CD14-positive monocyte (primary cell): ENCODE measurements around the gene GLYATL1. TPM values are rescaled to one million over a fixed set of nuclear protein-coding genes. Genes with fewer than 3 reads are reported as not detected.

Experiments used
- DNase-seq, 3 donors: peaks; one replicate each; pipeline ENCODE4 v3.0.0-alpha.2; 2011 to 2022
- H2AFZ ChIP-seq: 2 replicates; pipeline ENCODE4 v1.6.0; 2012; ENCODE audit warnings: mild to moderate bottlenecking, low read depth, low read length, inconsistent platforms; ENCODE audit not compliant: insufficient read depth, poor library complexity, severe bottlenecking
- H3K27ac ChIP-seq, 2 donors: 1 replicate in 1 of 2; 2 replicates in 1 of 2; pipeline ENCODE4 v1.5.1; 2012 to 2013; ENCODE audit warnings: low read length in 2 of 2, control low read depth in 1 of 2, inconsistent platforms in 1 of 2, low read depth in 1 of 2, mild to moderate bottlenecking in 1 of 2
- H3K27me3 ChIP-seq, 2 donors: one replicate each; pipeline versions ENCODE4 v1.6.0 to v1.6.1; 2011 to 2013; ENCODE audit warnings: low read length in 2 of 2; ENCODE audit not compliant: control insufficient read depth in 2 of 2, insufficient read depth in 2 of 2
- H3K36me3 ChIP-seq, 2 donors: replicated peaks in 1 of 2; 1 replicate in 1 of 2; 2 replicates in 1 of 2; pipeline versions ENCODE4 v1.5.1 to v1.6.1; 2012 to 2013; ENCODE audit warnings: low read length in 2 of 2, control low read depth in 1 of 2, inconsistent platforms in 1 of 2, mild to moderate bottlenecking in 1 of 2; ENCODE audit not compliant: insufficient read depth in 2 of 2, control insufficient read depth in 1 of 2
- H3K4me1 ChIP-seq, 2 donors: 1 replicate in 1 of 2; 2 replicates in 1 of 2; pipeline versions ENCODE4 v1.5.1 to v1.6.1; 2012 to 2013; ENCODE audit warnings: low read length in 2 of 2, control low read depth in 1 of 2, inconsistent platforms in 1 of 2, mild to moderate bottlenecking in 1 of 2, moderate library complexity in 1 of 2; ENCODE audit not compliant: insufficient read depth in 2 of 2, control insufficient read depth in 1 of 2
- H3K4me2 ChIP-seq: replicated peaks from 2 replicates; pipeline ENCODE3; 2012; ENCODE audit warnings: low read length, moderate library complexity, mild to moderate bottlenecking; ENCODE audit not compliant: poor library complexity, severe bottlenecking; ENCODE audit errors: extremely low read depth
- H3K4me3 ChIP-seq, 3 experiments: fragments of 200-600 bp in 1 of 3; sonication (generic) in 1 of 3; replicated peaks in 1 of 3; 1 replicate in 2 of 3; 2 replicates in 1 of 3; pipeline ENCODE4 v1.5.1; 2011 to 2013; ENCODE audit warnings: low read length in 3 of 3, mild to moderate bottlenecking in 3 of 3, control low read depth in 2 of 3, low read depth in 2 of 3, inconsistent platforms in 1 of 3, moderate library complexity in 1 of 3
- H3K79me2 ChIP-seq: 2 replicates; pipeline ENCODE4 v1.6.0; 2012; ENCODE audit warnings: mild to moderate bottlenecking, control low read depth, inconsistent platforms, low read length, moderate library complexity; ENCODE audit not compliant: insufficient read depth
- H3K9ac ChIP-seq: 2 replicates; pipeline ENCODE4 v1.6.0; 2017; ENCODE audit warnings: low read length, mild to moderate bottlenecking; ENCODE audit not compliant: insufficient read depth, poor library complexity, severe bottlenecking
- H3K9me3 ChIP-seq, 2 donors: replicated peaks in 1 of 2; 1 replicate in 1 of 2; 2 replicates in 1 of 2; pipeline versions ENCODE4 v1.5.1 to v1.6.1; 2012 to 2013; ENCODE audit warnings: low read length in 2 of 2, control low read depth in 1 of 2; ENCODE audit not compliant: control insufficient read depth in 1 of 2, insufficient read depth in 1 of 2
- H4K20me1 ChIP-seq: 2 replicates; pipeline ENCODE4 v1.6.0; 2012; ENCODE audit warnings: mild to moderate bottlenecking, low read length, control low read depth, moderate library complexity; ENCODE audit not compliant: insufficient read depth
- H3K27ac Mint-ChIP-seq, 7 donors: one replicate each; pipeline ENCODE4 v1.8.0; 2020; ENCODE audit warnings: mild to moderate bottlenecking in 7 of 7, mixed read lengths in 7 of 7, moderate library complexity in 6 of 7, inconsistent platforms in 2 of 7
- H3K27me3 Mint-ChIP-seq, 3 donors: one replicate each; pipeline ENCODE4 v1.8.0; 2021 to 2022; ENCODE audit warnings: low read depth in 3 of 3, mild to moderate bottlenecking in 3 of 3, mixed read lengths in 3 of 3, moderate library complexity in 3 of 3, inconsistent platforms in 1 of 3
- H3K36me3 Mint-ChIP-seq, 2 donors: one replicate each; pipeline ENCODE4 v1.8.0; 2020; ENCODE audit warnings: mixed read lengths in 2 of 2, inconsistent platforms in 1 of 2, mild to moderate bottlenecking in 1 of 2
- H3K4me1 Mint-ChIP-seq: one replicate; pipeline ENCODE4 v1.8.0; 2020; ENCODE audit warnings: mild to moderate bottlenecking, mixed read lengths
- H3K4me3 Mint-ChIP-seq, 2 donors: one replicate each; pipeline ENCODE4 v1.8.0; 2020; ENCODE audit warnings: mild to moderate bottlenecking in 2 of 2, mixed read lengths in 2 of 2, moderate library complexity in 1 of 2
- H3K9me3 Mint-ChIP-seq, 7 donors: one replicate each; pipeline ENCODE4 v1.8.0; 2020 to 2022; ENCODE audit warnings: mixed read lengths in 7 of 7, mild to moderate bottlenecking in 6 of 7, moderate library complexity in 6 of 7, inconsistent platforms in 2 of 7
- WGBS: methylation state at CpG from one replicate; pipeline ENCODE4 v1.1.5; 2013; ENCODE audit warnings: missing lambda C conversion rate; ENCODE audit not compliant: insufficient coverage; 5-methylcytosine and 5-hydroxymethylcytosine counted together
- intact Hi-C, 2 donors: fragments of 100-400 bp; cut with micrococcal nuclease; formaldehyde crosslinking; loops; one replicate each; pipeline versions ENCODE4 v1.15.0 to v1.15.1; 2023
- polyA plus RNA-seq, 3 donors: library from polyadenylated mRNA; depleted of rRNA in 1 of 3; unstranded in 2 of 3; stranded (reverse) in 1 of 3; fragments of 300-500 nt in 2 of 3; fragments of >200 nt in 1 of 3; fragmentation: Illumina TruSeq in 2 of 3; gene quantifications; 1 replicate in 2 of 3; 2 replicates in 1 of 3; pipeline ENCODE4 v1.2.3, GENCODE V29; 2012 to 2021
- TF ChIP-seq, protein P1 (sequence below): fragments of 200-600 bp; IDR thresholded peaks from one replicate; pipeline ENCODE4 v1.8.0; 2022; ENCODE audit warnings: antibody characterized with exemption, mild to moderate bottlenecking

GLYATL1 gene
- polyA plus RNA-seq, 3 donors, result not detected

DNA sequence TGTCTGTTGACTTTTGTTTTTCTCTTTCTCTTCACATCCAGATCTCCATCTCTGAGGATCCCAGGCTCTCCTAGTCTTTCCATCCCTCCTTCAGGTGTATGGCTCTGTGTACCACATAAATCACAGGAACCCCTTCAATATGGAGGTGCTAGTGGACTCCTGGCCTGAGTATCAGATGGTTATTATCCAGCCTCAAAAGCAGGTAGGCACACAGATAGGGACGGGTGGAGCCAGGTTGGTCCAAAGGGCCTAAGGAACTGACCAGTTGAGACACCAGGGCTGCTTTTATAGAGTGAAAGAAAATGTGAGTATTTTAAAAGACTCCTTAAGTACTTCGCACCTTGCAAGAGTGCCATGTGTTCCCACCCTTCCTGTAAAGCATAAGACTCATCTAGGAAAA is 39.9 kb downstream of the GLYATL1 start:
- peaks cover 3% of the 10 kb centered on the region for H3K4me1 Mint-ChIP-seq
- WGBS, result 90% methylated on average over 1 of the region's 2 CpGs
- H3K9ac ChIP-seq, result no peak overlapping the region
- H3K4me3 ChIP-seq, result no peak overlapping the region
- no peak for DNase-seq
- no peak overlapping the region for H3K27ac ChIP-seq
- no peaks in the 10 kb centered on the region for H3K27me3 ChIP-seq
- no peak overlapping the region for H3K4me3 Mint-ChIP-seq
- no peaks in the 10 kb centered on the region for H3K79me2 ChIP-seq
- TF ChIP-seq, protein P1, sequence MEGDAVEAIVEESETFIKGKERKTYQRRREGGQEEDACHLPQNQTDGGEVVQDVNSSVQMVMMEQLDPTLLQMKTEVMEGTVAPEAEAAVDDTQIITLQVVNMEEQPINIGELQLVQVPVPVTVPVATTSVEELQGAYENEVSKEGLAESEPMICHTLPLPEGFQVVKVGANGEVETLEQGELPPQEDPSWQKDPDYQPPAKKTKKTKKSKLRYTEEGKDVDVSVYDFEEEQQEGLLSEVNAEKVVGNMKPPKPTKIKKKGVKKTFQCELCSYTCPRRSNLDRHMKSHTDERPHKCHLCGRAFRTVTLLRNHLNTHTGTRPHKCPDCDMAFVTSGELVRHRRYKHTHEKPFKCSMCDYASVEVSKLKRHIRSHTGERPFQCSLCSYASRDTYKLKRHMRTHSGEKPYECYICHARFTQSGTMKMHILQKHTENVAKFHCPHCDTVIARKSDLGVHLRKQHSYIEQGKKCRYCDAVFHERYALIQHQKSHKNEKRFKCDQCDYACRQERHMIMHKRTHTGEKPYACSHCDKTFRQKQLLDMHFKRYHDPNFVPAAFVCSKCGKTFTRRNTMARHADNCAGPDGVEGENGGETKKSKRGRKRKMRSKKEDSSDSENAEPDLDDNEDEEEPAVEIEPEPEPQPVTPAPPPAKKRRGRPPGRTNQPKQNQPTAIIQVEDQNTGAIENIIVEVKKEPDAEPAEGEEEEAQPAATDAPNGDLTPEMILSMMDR, result no peak
- H3K27me3 Mint-ChIP-seq, result peaks cover 0 to 2% (median 1%) of the 10 kb centered on the region in 3 donors
- peaks cover 0 to 6% (median 0%) of the 10 kb centered on the region in 7 donors for H3K9me3 Mint-ChIP-seq
- no peaks in the 10 kb centered on the region for H3K36me3 ChIP-seq
- H4K20me1 ChIP-seq, result no peaks in the 10 kb centered on the region
- intact Hi-C loops, result no loop called here
- H3K9me3 ChIP-seq, result no peaks in the 10 kb centered on the region
- no peak overlapping the region for H2AFZ ChIP-seq
- H3K36me3 Mint-ChIP-seq, result no peaks in the 10 kb centered on the region
- H3K4me1 ChIP-seq, result no peaks in the 10 kb centered on the region
- no peak overlapping the region for H3K4me2 ChIP-seq
- H3K27ac Mint-ChIP-seq, result peak overlapping the region in 1 of 7 donors; percentile 23

- H3K9me3 ChIP-seq, result no peaks in the 10 kb centered on the region
- no peaks in the 10 kb centered on the region for H4K20me1 ChIP-seq
- H2AFZ ChIP-seq, result no peak overlapping the region
- H3K4me3 Mint-ChIP-seq, result no peak overlapping the region
- H3K4me3 ChIP-seq, result no peak overlapping the region
- no peak overlapping the region for H3K9ac ChIP-seq
- no peaks in the 10 kb centered on the region for H3K79me2 ChIP-seq
- H3K36me3 Mint-ChIP-seq, result no peaks in the 10 kb centered on the region
- peaks cover 0 to 2% (median 1%) of the 10 kb centered on the region in 3 donors for H3K27me3 Mint-ChIP-seq
- no peak overlapping the region for H3K4me2 ChIP-seq
- H3K4me1 ChIP-seq, result no peaks in the 10 kb centered on the region
- DNase-seq, result no peak
- H3K27ac Mint-ChIP-seq, result peak overlapping the region in 1 of 7 donors; percentile 23
- H3K27ac ChIP-seq, result no peak overlapping the region
- peaks cover 0 to 6% (median 0%) of the 10 kb centered on the region in 7 donors for H3K9me3 Mint-ChIP-seq
- intact Hi-C loops, result no loop called here
- no peaks in the 10 kb centered on the region for H3K27me3 ChIP-seq
- peaks cover 3% of the 10 kb centered on the region for H3K4me1 Mint-ChIP-seq
- TF ChIP-seq, protein P1, result no peak
- WGBS, result 0% methylated on average over 1 of the region's 8 CpGs
- no peaks in the 10 kb centered on the region for H3K36me3 ChIP-seq
Observed at GRCh38 chr11:58980159-58980843, 41.0 kb downstream of the GLYATL1 start.
